GM18520 (cell line): ENCODE measurements around the gene PPM1F.
"Not testable (repeated sequence)": the region's sequence is repeated elsewhere in the genome, so short reads cannot be mapped to it uniquely, and the experiment has no call there.

Source experiments
- ATAC-seq: cut with Tn5 transposase; IDR thresholded peaks from one replicate; pipeline ENCODE4 v1.9.1; 2021; ENCODE audit not compliant: unreplicated experiment

Gene PPM1F

GRCh38 chr22:21898354-21898896, 54.2 kb downstream of the PPM1F start:
- ATAC-seq, result no peak

- no peak for ATAC-seq
Measured at GRCh38 chr22:21896951-21897513, 55.6 kb downstream of the PPM1F start.

- not testable (repeated sequence) for ATAC-seq
Measured at GRCh38 chr22:21896275-21896674, 56.4 kb downstream of the PPM1F start.

- ATAC-seq, result no peak
Measured at GRCh38 chr22:21894799-21895198, 57.8 kb downstream of the PPM1F start.

GRCh38 chr22:21889251-21889990, 63.2 kb downstream of the PPM1F start:
- ATAC-seq, result no peak

- no peak for ATAC-seq
Measured at GRCh38 chr22:21887841-21888240, 64.8 kb downstream of the PPM1F start.

- ATAC-seq, result not testable (repeated sequence)
Measured at GRCh38 chr22:21883930-21884329, 68.7 kb downstream of the PPM1F start.

GRCh38 chr22:21882754-21883333, 69.8 kb downstream of the PPM1F start:
- not testable (repeated sequence) for ATAC-seq

GRCh38 chr22:21881841-21882753, 70.6 kb downstream of the PPM1F start:
- ATAC-seq, result no peak

- ATAC-seq, result no peak
Measured at GRCh38 chr22:21876486-21877176, 76.0 kb downstream of the PPM1F start.

- not testable (repeated sequence) for ATAC-seq
Measured at GRCh38 chr22:21874953-21875352, 77.7 kb downstream of the PPM1F start.

- no peak for ATAC-seq
Measured at GRCh38 chr22:21873619-21874018, 79.0 kb downstream of the PPM1F start.

- ATAC-seq, result not testable (repeated sequence)
Measured at GRCh38 chr22:21872741-21873140, 79.9 kb downstream of the PPM1F start.
